ENCODE measurements around the gene NIN. TPM values are rescaled to one million over a fixed set of nuclear protein-coding genes. Genes with fewer than 3 reads are reported as not detected.

NIN gene
- polyA plus RNA-seq, 1 donor from 2014 or later: 47.6 TPM

- Histone ChIP-seq H2AFZ (ENCODE audit: low read depth, low read length) (no peak overlapping the region), H3K27ac (ENCODE audit: low read length) (no peak overlapping the region), H3F3A (ENCODE audit: insufficient read depth, low read length, poor library complexity, severe bottlenecking) (peaks cover under 1% of the 10 kb centered on the region), H3K4me2 (ENCODE audit: low read length) (no peak overlapping the region), H3K27me3 (ENCODE audit: insufficient read depth, low read depth, low read length) (no peaks in the 10 kb centered on the region), H3K9me2 (ENCODE audit: insufficient read depth, low read length) (no peaks in the 10 kb centered on the region), H3K79me2 (replicated peaks; ENCODE audit: insufficient read depth, low read length) (no peaks in the 10 kb centered on the region), H3K9ac (ENCODE audit: low read length) (no peak overlapping the region), H3K36me3 (ENCODE audit: insufficient read depth, low read length) (peaks cover 24% of the 10 kb centered on the region), H4K20me1 (ENCODE audit: insufficient read depth) (no peaks in the 10 kb centered on the region), H3K4me3 (ENCODE audit: low read length) (no peak overlapping the region), H3K9me3 (ENCODE audit: low read length) (no peaks in the 10 kb centered on the region)
- TF ChIP-seq RAD21 (conservative IDR thresholded peaks at IDR 0.05) (no peak), EZH2 (IDR thresholded peaks at IDR 0.05; ENCODE audit: borderline replicate concordance, insufficient read depth, low read length, poor library complexity, severe bottlenecking) (no peak), SMC3 (conservative IDR thresholded peaks at IDR 0.05; ENCODE audit: poor library complexity) (no peak), REST (IDR thresholded peaks at IDR 0.05; ENCODE audit: borderline replicate concordance) (no peak), EP300 (conservative IDR thresholded peaks at IDR 0.05; ENCODE audit: poor library complexity, severe bottlenecking) (no peak), MXI1 (conservative IDR thresholded peaks at IDR 0.05; ENCODE audit: poor library complexity, severe bottlenecking) (no peak), TAF1 (IDR thresholded peaks at IDR 0.05; ENCODE audit: low read depth) (no peak), CTCF (IDR thresholded peaks at IDR 0.05; ENCODE audit: poor library complexity, severe bottlenecking) (no peak), POLR2AphosphoS5 (IDR thresholded peaks at IDR 0.05) (no peak)
These were observed 60.4 kb downstream of the NIN start for GRCh38 chr14:50770586-50770985.

GRCh38 chr14:50769863-50770500 is 61.0 kb downstream of the NIN start:
- Histone ChIP-seq H3K4me3 (ENCODE audit: low read length) (no peak overlapping the region), H3K79me2 (replicated peaks; ENCODE audit: insufficient read depth, low read length) (no peaks in the 10 kb centered on the region), H2AFZ (ENCODE audit: low read depth, low read length) (no peak overlapping the region), H4K20me1 (ENCODE audit: insufficient read depth) (no peaks in the 10 kb centered on the region), H3K36me3 (ENCODE audit: insufficient read depth, low read length) (peaks cover 24% of the 10 kb centered on the region), H3F3A (ENCODE audit: insufficient read depth, low read length, poor library complexity, severe bottlenecking) (no peaks in the 10 kb centered on the region), H3K4me2 (ENCODE audit: low read length) (no peak overlapping the region), H3K9ac (ENCODE audit: low read length) (no peak overlapping the region), H3K9me2 (ENCODE audit: insufficient read depth, low read length) (no peaks in the 10 kb centered on the region), H3K9me3 (ENCODE audit: low read length) (no peaks in the 10 kb centered on the region), H3K27ac (ENCODE audit: low read length) (no peak overlapping the region), H3K27me3 (ENCODE audit: insufficient read depth, low read depth, low read length) (no peaks in the 10 kb centered on the region)
- TF ChIP-seq POLR2AphosphoS5 (IDR thresholded peaks at IDR 0.05) (no peak), REST (IDR thresholded peaks at IDR 0.05; ENCODE audit: borderline replicate concordance) (no peak), CTCF (IDR thresholded peaks at IDR 0.05; ENCODE audit: poor library complexity, severe bottlenecking) (no peak), MXI1 (conservative IDR thresholded peaks at IDR 0.05; ENCODE audit: poor library complexity, severe bottlenecking) (no peak), EP300 (conservative IDR thresholded peaks at IDR 0.05; ENCODE audit: poor library complexity, severe bottlenecking) (no peak), RAD21 (conservative IDR thresholded peaks at IDR 0.05) (no peak), EZH2 (IDR thresholded peaks at IDR 0.05; ENCODE audit: borderline replicate concordance, insufficient read depth, low read length, poor library complexity, severe bottlenecking) (no peak), SMC3 (conservative IDR thresholded peaks at IDR 0.05; ENCODE audit: poor library complexity) (no peak), TAF1 (IDR thresholded peaks at IDR 0.05; ENCODE audit: low read depth) (no peak)
